Astrocyte of the cerebellum (primary cell): Measurements from ENCODE around the gene CHAF1A.

Experiments used
- DNase-seq: peaks from one replicate; pipeline ENCODE4 v3.0.0-alpha.2; 2011; ENCODE audit warnings: low read depth
- H3K4me3 ChIP-seq: 2 replicates; pipeline ENCODE4 v1.5.1; 2011; ENCODE audit warnings: mild to moderate bottlenecking, low read depth, low read length, moderate library complexity
- CTCF ChIP-seq: IDR thresholded peaks from 2 replicates; pipeline ENCODE4 v1.5.1; 2012; ENCODE audit warnings: low read length, low read depth, moderate library complexity, mild to moderate bottlenecking; ENCODE audit errors: missing control alignments
- in situ Hi-C: cut with HindIII; loops from 2 replicates; pipeline ENCODE4 v1.10.0; 2017; ENCODE audit warnings: low sequenced_read_pairs

Gene CHAF1A

GRCh38 chr19:4449022-4449638 lies 46.7 kb downstream of the CHAF1A start:
- peak; percentile 22 for DNase-seq
- no peak overlapping the region for H3K4me3 ChIP-seq
- TF ChIP-seq CTCF, result no peak
- in situ Hi-C loops, result no loop called here

GRCh38 chr19:4449639-4450028 lies 47.2 kb downstream of the CHAF1A start:
- TF ChIP-seq CTCF, result no peak
- no peak for DNase-seq
- in situ Hi-C loops, result no loop called here

GRCh38 chr19:4452230-4452990 lies 50.0 kb downstream of the CHAF1A start:
- in situ Hi-C loops, result no loop called here
- DNase-seq, result no peak
- no peak for TF ChIP-seq CTCF
- no peak overlapping the region for H3K4me3 ChIP-seq

More at GRCh38 chr19:4449639-4450028, 47.2 kb downstream of the CHAF1A start:
- no peak overlapping the region for H3K4me3 ChIP-seq

GRCh38 chr19:4453232-4454179 lies 51.1 kb downstream of the CHAF1A start:
- DNase-seq, result no peak
- no peak overlapping the region for H3K4me3 ChIP-seq
- in situ Hi-C loops, result no loop called here
- no peak for TF ChIP-seq CTCF

GRCh38 chr19:4454747-4455718 lies 52.6 kb downstream of the CHAF1A start:
- no peak for TF ChIP-seq CTCF
- peak overlapping the region; percentile 80 for H3K4me3 ChIP-seq
- in situ Hi-C loops, result no loop called here
- DNase-seq, result no peak
